Cardiac muscle cell (in vitro differentiated cells and primary cell): ENCODE results near the gene PRKCB. TPM values are rescaled to one million over a fixed set of nuclear protein-coding genes. Genes with fewer than 3 reads are reported as not detected.

Source experiments
- DNase-seq, 2 donors: peaks; one replicate each; pipeline versions ENCODE4 v3.0.0 to v3.0.0-alpha.2; 2010 to 2017; ENCODE audit warnings: low read depth in 1 of 2, low spot score in 1 of 2
- H3K27ac ChIP-seq: fragments of 200-600 bp; sonication (generic); 2 replicates; pipeline ENCODE4 v1.5.1; 2016
- H3K27me3 ChIP-seq: fragments of 200-600 bp; sonication (generic); 2 replicates; pipeline ENCODE4 v1.6.0; 2016; ENCODE audit warnings: control low read depth
- H3K36me3 ChIP-seq: fragments of 200-600 bp; sonication (generic); 2 replicates; pipeline ENCODE4 v1.5.1; 2016; ENCODE audit warnings: control low read depth
- H3K4me1 ChIP-seq: fragments of 200-600 bp; sonication (generic); 2 replicates; pipeline ENCODE4 v1.8.1; 2017; ENCODE audit warnings: low read depth, mild to moderate bottlenecking, mixed run types
- H3K4me3 ChIP-seq: fragments of 200-600 bp; sonication (generic); 2 replicates; pipeline ENCODE4 v1.5.1; 2016; ENCODE audit warnings: mild to moderate bottlenecking
- H3K9me3 ChIP-seq: fragments of 200-600 bp; sonication (generic); 2 replicates; pipeline ENCODE4 v1.5.1; 2017; ENCODE audit warnings: low read depth, mild to moderate bottlenecking, control low read depth
- CTCF ChIP-seq: IDR thresholded peaks from 2 replicates; pipeline ENCODE4 v1.5.1; 2012; ENCODE audit warnings: low read depth, mild to moderate bottlenecking, low read length
- polyA plus RNA-seq: library from polyadenylated mRNA; unstranded; fragments of >200 nt; fragmentation: Nextera tagmentation; extraction: Ambion mirVana; gene quantifications from 2 replicates; pipeline ENCODE4 v1.2.1, GENCODE V29; 2016
- total RNA-seq: library from RNA; depleted of rRNA; stranded (reverse); fragments of >200 nt; gene quantifications from 2 replicates; pipeline ENCODE4 v1.2.3, GENCODE V29; 2016

Gene PRKCB
- total and polyA plus RNA-seq, 2 experiments from 2014 or later, result 0.66 to 1.5 TPM

- Histone ChIP-seq H3K9me3 (no peaks in the 10 kb centered on the region), H3K36me3 (no peaks in the 10 kb centered on the region), H3K27ac (no peak overlapping the region), H3K4me1 (no peaks in the 10 kb centered on the region), H3K27me3 (no peaks in the 10 kb centered on the region), H3K4me3 (no peak overlapping the region)
- no peak for TF ChIP-seq CTCF
- DNase-seq, result no peak
Observed at GRCh38 chr16:24132048-24132796, 296.4 kb downstream of the PRKCB start.

GRCh38 chr16:24132797-24133155 lies 297.0 kb downstream of the PRKCB start:
- Histone ChIP-seq H3K4me3 (no peak overlapping the region), H3K4me1 (no peaks in the 10 kb centered on the region), H3K9me3 (no peaks in the 10 kb centered on the region), H3K27me3 (no peaks in the 10 kb centered on the region), H3K27ac (no peak overlapping the region), H3K36me3 (no peaks in the 10 kb centered on the region)
- TF ChIP-seq CTCF, result no peak
- no peak for DNase-seq

- DNase-seq, result no peak
- Histone ChIP-seq H3K9me3 (no peaks in the 10 kb centered on the region), H3K27ac (no peak overlapping the region), H3K4me3 (no peak overlapping the region), H3K27me3 (no peaks in the 10 kb centered on the region), H3K4me1 (no peaks in the 10 kb centered on the region), H3K36me3 (no peaks in the 10 kb centered on the region)
- no peak for TF ChIP-seq CTCF
Observed at GRCh38 chr16:24135624-24136565, 300.1 kb downstream of the PRKCB start.

GRCh38 chr16:24138024-24138423 lies 302.2 kb downstream of the PRKCB start:
- DNase-seq, result no peak
- Histone ChIP-seq H3K9me3 (no peaks in the 10 kb centered on the region), H3K36me3 (no peaks in the 10 kb centered on the region), H3K4me3 (no peak overlapping the region), H3K27ac (no peak overlapping the region), H3K27me3 (no peaks in the 10 kb centered on the region), H3K4me1 (no peaks in the 10 kb centered on the region)
- no peak for TF ChIP-seq CTCF

GRCh38 chr16:24138575-24138974 lies 302.8 kb downstream of the PRKCB start:
- Histone ChIP-seq H3K4me3 (no peak overlapping the region), H3K27ac (no peak overlapping the region), H3K9me3 (no peaks in the 10 kb centered on the region), H3K27me3 (no peaks in the 10 kb centered on the region), H3K36me3 (no peaks in the 10 kb centered on the region), H3K4me1 (no peaks in the 10 kb centered on the region)
- DNase-seq, result no peak
- TF ChIP-seq CTCF, result no peak
